ENCODE measurements around the gene HIBCH. TPM values are rescaled to one million over a fixed set of nuclear protein-coding genes. Genes with fewer than 3 reads are reported as not detected.

The HIBCH gene
- total and polyA plus RNA-seq, 9 of the 15 experiments (the other 6 are each of a cell fraction or from before 2014, with no cell fraction given): 17.0 to 65.4 (median 28.3) TPM

DNA sequence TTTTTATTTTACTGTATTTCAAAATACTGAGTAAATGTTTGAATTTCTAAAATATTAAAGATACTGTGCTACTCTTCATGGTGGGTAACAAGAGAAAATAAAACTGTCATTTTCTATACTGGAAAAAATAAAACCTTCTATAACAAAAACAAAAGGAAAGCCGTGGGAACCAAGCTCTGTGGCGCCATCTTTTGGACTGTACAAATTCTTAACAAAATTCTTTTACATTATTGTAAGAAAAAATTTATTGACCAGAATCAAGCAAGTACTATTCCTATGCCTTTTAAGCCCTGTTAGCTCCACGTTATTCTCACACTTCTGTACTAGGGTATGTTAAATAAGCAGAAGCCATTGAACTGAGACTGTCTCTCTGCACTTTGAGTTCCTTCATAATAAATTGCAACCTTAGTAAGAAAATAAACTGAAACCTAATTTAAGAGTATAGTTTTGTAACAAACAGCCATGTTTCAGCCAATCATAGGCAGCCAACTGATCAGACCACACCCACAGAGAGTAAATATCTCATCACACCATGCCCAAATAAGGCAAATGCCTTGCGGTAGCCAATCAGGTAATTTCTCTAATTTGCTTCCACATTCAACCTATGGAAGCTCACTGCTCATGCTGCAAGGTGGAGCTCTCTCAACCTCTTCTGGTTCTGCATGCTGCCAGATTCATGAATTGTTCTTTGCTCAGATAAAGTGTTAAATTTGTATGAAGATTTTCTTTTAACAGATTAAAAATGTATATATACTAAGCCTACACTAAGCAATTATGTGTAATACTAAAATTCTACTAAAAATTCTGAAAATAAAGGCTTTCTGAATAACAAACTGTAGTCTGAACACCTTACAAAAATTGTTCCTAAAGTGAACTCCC is 42.2 kb downstream of the HIBCH start (continued):
- TF ChIP-seq, protein P1, sequence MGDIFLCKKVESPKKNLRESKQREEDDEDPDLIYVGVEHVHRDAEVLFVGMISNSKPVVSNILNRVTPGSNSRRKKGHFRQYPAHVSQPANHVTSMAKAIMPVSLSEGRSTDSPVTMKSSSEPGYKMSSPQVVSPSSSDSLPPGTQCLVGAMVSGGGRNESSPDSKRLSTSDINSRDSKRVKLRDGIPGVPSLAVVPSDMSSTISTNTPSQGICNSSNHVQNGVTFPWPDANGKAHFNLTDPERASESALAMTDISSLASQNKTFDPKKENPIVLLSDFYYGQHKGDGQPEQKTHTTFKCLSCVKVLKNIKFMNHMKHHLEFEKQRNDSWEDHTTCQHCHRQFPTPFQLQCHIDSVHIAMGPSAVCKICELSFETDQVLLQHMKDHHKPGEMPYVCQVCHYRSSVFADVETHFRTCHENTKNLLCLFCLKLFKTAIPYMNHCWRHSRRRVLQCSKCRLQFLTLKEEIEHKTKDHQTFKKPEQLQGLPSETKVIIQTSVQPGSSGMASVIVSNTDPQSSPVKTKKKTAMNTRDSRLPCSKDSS (IDR thresholded peaks at IDR 0.05; ENCODE audit: low read depth, partially characterized antibody): no peak
- no peak for TF ChIP-seq GATA2 (CRISPR knock-in tag; IDR thresholded peaks at IDR 0.05)
- TF ChIP-seq ZC3H11A (IDR thresholded peaks at IDR 0.05; ENCODE audit: low read depth, low read length): no peak
- TF ChIP-seq TRIM24 (IDR thresholded peaks at IDR 0.05): no peak
- TF ChIP-seq NFYB (IDR thresholded peaks at IDR 0.05; ENCODE audit: extremely low read depth, insufficient read length): peak; percentile 6
- TF ChIP-seq HMG20A (CRISPR knock-in tag; conservative IDR thresholded peaks at IDR 0.05): no peak
- TF ChIP-seq, protein P2, sequence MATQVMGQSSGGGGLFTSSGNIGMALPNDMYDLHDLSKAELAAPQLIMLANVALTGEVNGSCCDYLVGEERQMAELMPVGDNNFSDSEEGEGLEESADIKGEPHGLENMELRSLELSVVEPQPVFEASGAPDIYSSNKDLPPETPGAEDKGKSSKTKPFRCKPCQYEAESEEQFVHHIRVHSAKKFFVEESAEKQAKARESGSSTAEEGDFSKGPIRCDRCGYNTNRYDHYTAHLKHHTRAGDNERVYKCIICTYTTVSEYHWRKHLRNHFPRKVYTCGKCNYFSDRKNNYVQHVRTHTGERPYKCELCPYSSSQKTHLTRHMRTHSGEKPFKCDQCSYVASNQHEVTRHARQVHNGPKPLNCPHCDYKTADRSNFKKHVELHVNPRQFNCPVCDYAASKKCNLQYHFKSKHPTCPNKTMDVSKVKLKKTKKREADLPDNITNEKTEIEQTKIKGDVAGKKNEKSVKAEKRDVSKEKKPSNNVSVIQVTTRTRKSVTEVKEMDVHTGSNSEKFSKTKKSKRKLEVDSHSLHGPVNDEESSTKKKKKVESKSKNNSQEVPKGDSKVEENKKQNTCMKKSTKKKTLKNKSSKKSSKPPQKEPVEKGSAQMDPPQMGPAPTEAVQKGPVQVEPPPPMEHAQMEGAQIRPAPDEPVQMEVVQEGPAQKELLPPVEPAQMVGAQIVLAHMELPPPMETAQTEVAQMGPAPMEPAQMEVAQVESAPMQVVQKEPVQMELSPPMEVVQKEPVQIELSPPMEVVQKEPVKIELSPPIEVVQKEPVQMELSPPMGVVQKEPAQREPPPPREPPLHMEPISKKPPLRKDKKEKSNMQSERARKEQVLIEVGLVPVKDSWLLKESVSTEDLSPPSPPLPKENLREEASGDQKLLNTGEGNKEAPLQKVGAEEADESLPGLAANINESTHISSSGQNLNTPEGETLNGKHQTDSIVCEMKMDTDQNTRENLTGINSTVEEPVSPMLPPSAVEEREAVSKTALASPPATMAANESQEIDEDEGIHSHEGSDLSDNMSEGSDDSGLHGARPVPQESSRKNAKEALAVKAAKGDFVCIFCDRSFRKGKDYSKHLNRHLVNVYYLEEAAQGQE (IDR thresholded peaks at IDR 0.05; ENCODE audit: borderline replicate concordance): peak; percentile 47; the same call in 1 of the 2 replicates
- TF ChIP-seq, protein P2 (CRISPR knock-in tag; IDR thresholded peaks at IDR 0.05; ENCODE audit: low read depth): no peak
- no peak for TF ChIP-seq RBM15 (IDR thresholded peaks at IDR 0.05; ENCODE audit: insufficient read depth, low read length)
- TF ChIP-seq ZZZ3 (IDR thresholded peaks at IDR 0.05): no peak
- no peak for TF ChIP-seq ZBTB7A (IDR thresholded peaks at IDR 0.05; ENCODE audit: borderline replicate concordance, control insufficient read depth, low read depth, low read length)
- TF ChIP-seq, protein P3, sequence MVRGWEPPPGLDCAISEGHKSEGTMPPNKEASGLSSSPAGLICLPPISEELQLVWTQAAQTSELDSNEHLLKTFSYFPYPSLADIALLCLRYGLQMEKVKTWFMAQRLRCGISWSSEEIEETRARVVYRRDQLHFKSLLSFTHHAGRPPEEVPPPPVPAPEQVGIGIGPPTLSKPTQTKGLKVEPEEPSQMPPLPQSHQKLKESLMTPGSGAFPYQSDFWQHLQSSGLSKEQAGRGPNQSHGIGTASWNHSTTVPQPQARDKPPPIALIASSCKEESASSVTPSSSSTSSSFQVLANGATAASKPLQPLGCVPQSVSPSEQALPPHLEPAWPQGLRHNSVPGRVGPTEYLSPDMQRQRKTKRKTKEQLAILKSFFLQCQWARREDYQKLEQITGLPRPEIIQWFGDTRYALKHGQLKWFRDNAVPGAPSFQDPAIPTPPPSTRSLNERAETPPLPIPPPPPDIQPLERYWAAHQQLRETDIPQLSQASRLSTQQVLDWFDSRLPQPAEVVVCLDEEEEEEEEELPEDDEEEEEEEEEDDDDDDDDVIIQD (CRISPR knock-in tag; IDR thresholded peaks at IDR 0.05): no peak
- TF ChIP-seq, protein P4, sequence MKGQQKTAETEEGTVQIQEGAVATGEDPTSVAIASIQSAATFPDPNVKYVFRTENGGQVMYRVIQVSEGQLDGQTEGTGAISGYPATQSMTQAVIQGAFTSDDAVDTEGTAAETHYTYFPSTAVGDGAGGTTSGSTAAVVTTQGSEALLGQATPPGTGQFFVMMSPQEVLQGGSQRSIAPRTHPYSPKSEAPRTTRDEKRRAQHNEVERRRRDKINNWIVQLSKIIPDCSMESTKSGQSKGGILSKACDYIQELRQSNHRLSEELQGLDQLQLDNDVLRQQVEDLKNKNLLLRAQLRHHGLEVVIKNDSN (CRISPR knock-in tag; IDR thresholded peaks at IDR 0.05): no peak

All from K562 (cell line).